Measurements from ENCODE around the gene FLYWCH1.
A peak's percentile ranks its signal among the peaks of the same experiment; 100 is the strongest.

FLYWCH1 gene

GRCh38 chr16:2969545-2970521, 58.1 kb downstream of the FLYWCH1 start:
- H3K36me3 Mint-ChIP-seq (ENCODE audit: low read depth) = no peaks in the 10 kb centered on the region
- H3K4me1 Mint-ChIP-seq = peaks cover 24% of the 10 kb centered on the region
- peak; percentile 63 for DNase-seq
- peaks cover 3% of the 10 kb centered on the region for H3K27me3 Mint-ChIP-seq (ENCODE audit: low read depth, poor library complexity)
- no peaks in the 10 kb centered on the region for H3K9me3 Mint-ChIP-seq
- H3K4me3 Mint-ChIP-seq = peak overlapping the region; percentile 71
- H3K27ac Mint-ChIP-seq = no peak overlapping the region
- no peak for TF ChIP-seq CTCF (IDR thresholded peaks at IDR 0.05)

DNA sequence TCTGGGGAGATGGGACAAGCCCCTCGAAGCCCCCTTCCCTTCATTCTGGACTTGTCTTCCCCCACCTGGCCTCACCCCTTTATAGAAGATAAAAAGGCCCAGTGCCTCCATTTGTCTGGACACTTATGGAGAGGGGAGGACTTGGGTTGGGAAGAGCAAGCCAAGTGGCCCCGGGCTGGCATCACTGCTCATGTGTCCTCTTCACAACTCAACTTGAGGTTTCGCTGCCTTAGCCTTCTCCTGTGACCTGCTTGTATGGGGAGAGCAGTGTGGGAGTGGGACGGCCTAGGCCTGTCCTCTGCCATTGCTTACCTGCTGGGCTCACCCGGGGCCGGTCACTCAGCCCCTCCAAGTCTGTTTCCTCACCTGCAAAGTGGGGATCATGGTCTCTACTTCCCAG, 58.8 kb downstream of the FLYWCH1 start:
- H3K4me3 Mint-ChIP-seq = peak overlapping the region; percentile 71
- H3K27me3 Mint-ChIP-seq (ENCODE audit: low read depth, poor library complexity) = no peaks in the 10 kb centered on the region
- peaks cover 24% of the 10 kb centered on the region for H3K4me1 Mint-ChIP-seq
- no peak overlapping the region for H3K27ac Mint-ChIP-seq
- H3K9me3 Mint-ChIP-seq = no peaks in the 10 kb centered on the region
- no peak for DNase-seq
- no peak for TF ChIP-seq CTCF (IDR thresholded peaks at IDR 0.05)
- no peaks in the 10 kb centered on the region for H3K36me3 Mint-ChIP-seq (ENCODE audit: low read depth)

DNA sequence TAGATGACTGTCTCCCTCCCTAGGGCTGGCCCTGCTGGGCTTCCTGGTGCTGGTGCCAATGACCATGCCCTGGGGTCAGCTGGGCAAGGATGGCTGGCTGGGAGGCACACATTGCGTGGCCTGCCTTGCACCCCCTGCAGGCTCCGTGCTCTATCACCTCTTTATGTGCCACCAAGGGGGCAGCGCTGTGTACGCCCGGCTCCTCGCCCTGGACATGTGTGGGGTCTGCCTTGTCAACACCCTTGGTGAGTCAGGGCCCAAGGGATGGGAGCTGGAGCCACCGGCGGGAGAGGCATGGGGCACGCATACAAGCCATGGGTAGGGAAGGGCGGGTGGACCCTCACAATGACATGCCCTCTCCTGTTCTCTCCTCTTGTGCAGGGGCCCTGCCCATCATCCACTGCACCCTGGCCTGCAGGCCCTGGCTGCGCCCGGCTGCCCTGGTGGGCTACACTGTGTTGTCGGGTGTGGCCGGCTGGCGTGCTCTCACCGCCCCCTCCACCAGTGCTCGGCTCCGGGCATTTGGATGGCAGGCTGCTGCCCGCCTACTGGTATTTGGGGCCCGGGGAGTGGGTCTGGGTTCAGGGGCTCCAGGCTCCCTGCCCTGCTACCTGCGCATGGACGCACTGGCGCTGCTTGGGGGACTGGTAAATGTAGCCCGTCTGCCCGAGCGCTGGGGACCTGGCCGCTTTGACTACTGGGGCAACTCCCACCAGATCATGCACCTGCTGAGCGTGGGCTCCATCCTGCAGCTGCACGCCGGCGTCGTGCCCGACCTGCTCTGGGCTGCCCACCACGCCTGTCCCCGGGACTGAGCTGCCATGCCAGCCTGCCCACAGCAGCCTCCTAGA, 59.6 kb downstream of the FLYWCH1 start:
- H3K27ac Mint-ChIP-seq = no peak overlapping the region
- DNase-seq = no peak
- no peak for TF ChIP-seq CTCF (IDR thresholded peaks at IDR 0.05)
- no peaks in the 10 kb centered on the region for H3K9me3 Mint-ChIP-seq
- H3K27me3 Mint-ChIP-seq (ENCODE audit: low read depth, poor library complexity) = no peaks in the 10 kb centered on the region
- H3K4me3 Mint-ChIP-seq = peak overlapping the region; percentile 71
- H3K36me3 Mint-ChIP-seq (ENCODE audit: low read depth) = no peaks in the 10 kb centered on the region
- peaks cover 24% of the 10 kb centered on the region for H3K4me1 Mint-ChIP-seq

DNA sequence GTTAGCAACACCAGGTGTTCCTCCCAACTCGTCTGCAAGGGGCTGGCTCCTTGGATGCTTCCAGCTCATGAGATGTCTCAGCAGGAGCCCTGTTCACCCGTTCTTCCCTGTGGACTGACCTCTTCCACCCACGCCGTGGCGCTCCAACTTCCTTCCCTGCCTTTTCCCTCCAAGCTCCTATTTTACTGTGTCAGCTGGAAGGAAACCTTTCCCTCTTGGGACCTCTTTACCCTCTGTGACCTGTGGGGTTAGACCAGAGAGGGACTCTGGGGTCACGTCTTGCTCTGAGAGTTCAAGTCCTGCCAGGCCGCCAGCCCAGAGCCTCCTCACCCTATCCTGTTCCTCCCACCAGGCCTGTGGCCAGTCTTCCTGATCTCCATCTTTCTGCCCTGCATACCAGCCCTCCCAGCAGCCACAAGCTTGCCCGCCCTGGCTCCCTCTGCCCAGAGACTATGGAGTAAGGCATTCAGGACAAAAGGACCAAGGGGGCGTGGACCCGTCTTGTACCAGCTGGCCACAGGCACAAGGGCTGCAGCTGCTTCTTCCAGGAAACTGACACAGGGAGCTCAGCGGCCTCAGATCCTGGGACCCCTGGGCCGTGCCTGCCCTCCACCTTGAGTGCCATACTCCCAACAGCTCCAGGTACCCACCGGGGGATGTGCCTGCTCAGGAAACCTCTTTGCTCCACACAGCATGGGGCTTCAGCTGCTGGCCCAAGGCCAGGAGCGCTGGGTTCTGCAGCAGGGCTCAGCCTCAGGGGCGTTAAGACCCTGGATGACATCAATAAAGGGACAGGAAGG, 60.5 kb downstream of the FLYWCH1 start:
- peak overlapping the region; percentile 52 for H3K27ac Mint-ChIP-seq
- TF ChIP-seq CTCF (IDR thresholded peaks at IDR 0.05) = no peak
- peak overlapping the region; percentile 35 for H3K4me3 Mint-ChIP-seq
- no peaks in the 10 kb centered on the region for H3K36me3 Mint-ChIP-seq (ENCODE audit: low read depth)
- H3K4me1 Mint-ChIP-seq = peaks cover 24% of the 10 kb centered on the region
- no peak for DNase-seq
- no peaks in the 10 kb centered on the region for H3K9me3 Mint-ChIP-seq
- no peaks in the 10 kb centered on the region for H3K27me3 Mint-ChIP-seq (ENCODE audit: low read depth, poor library complexity)

GRCh38 chr16:2973093-2973492, 61.4 kb downstream of the FLYWCH1 start:
- no peak for DNase-seq
- TF ChIP-seq CTCF (IDR thresholded peaks at IDR 0.05) = no peak
- no peaks in the 10 kb centered on the region for H3K36me3 Mint-ChIP-seq (ENCODE audit: low read depth)
- H3K4me3 Mint-ChIP-seq = no peak overlapping the region
- H3K4me1 Mint-ChIP-seq = peaks cover 24% of the 10 kb centered on the region
- H3K27ac Mint-ChIP-seq = no peak overlapping the region
- no peaks in the 10 kb centered on the region for H3K9me3 Mint-ChIP-seq
- peaks cover 3% of the 10 kb centered on the region for H3K27me3 Mint-ChIP-seq (ENCODE audit: low read depth, poor library complexity)

All from nephron progenitor cell (in vitro differentiated cells).